PC-9 (cell line): Measurements from ENCODE around the gene F7.

Experiments used
- EZH2 ChIP-seq: fragments of 200-600 bp; sonication (generic); IDR thresholded peaks from 2 replicates; pipeline ENCODE4 v1.8.0; 2017; ENCODE audit warnings: antibody characterized with exemption, low read depth
- TF ChIP-seq, protein P1 (sequence below): fragments of 200-600 bp; sonication (generic); conservative IDR thresholded peaks from 2 replicates; pipeline ENCODE4 v1.6.1; 2017; ENCODE audit warnings: mixed run types, antibody characterized with exemption, mild to moderate bottlenecking, moderate library complexity

- TF ChIP-seq, protein P1, sequence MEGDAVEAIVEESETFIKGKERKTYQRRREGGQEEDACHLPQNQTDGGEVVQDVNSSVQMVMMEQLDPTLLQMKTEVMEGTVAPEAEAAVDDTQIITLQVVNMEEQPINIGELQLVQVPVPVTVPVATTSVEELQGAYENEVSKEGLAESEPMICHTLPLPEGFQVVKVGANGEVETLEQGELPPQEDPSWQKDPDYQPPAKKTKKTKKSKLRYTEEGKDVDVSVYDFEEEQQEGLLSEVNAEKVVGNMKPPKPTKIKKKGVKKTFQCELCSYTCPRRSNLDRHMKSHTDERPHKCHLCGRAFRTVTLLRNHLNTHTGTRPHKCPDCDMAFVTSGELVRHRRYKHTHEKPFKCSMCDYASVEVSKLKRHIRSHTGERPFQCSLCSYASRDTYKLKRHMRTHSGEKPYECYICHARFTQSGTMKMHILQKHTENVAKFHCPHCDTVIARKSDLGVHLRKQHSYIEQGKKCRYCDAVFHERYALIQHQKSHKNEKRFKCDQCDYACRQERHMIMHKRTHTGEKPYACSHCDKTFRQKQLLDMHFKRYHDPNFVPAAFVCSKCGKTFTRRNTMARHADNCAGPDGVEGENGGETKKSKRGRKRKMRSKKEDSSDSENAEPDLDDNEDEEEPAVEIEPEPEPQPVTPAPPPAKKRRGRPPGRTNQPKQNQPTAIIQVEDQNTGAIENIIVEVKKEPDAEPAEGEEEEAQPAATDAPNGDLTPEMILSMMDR: no peak
- TF ChIP-seq EZH2: no peak
Observed at GRCh38 chr13:113147206-113147605, 41.6 kb downstream of the F7 start.
